ENCODE measurements around the gene NXF1. TPM values are rescaled to one million over a fixed set of nuclear protein-coding genes. Genes with fewer than 3 reads are reported as not detected.

The NXF1 gene
- total and polyA plus RNA-seq, 2 of the 13 experiments (the other 11 are each of a cell fraction or from before 2014, with no cell fraction given), result 30.4 to 30.9 TPM

GRCh38 chr11:62841361-62842170 is 36.3 kb upstream of the NXF1 start (continued):
- TF ChIP-seq FOXO4 (CRISPR knock-in tag; conservative IDR thresholded peaks at IDR 0.05), result no peak
- TF ChIP-seq MEF2D (CRISPR knock-in tag; IDR thresholded peaks at IDR 0.05), result peak; percentile 88
- TF ChIP-seq ZFYVE20 (CRISPR knock-in tag; IDR thresholded peaks at IDR 0.05; ENCODE audit: borderline replicate concordance, low read depth), result peak; percentile 51; the same call in 1 of the 2 replicates
- no peak for TF ChIP-seq ZNF138 (CRISPR knock-in tag; IDR thresholded peaks at IDR 0.05; ENCODE audit: low read depth)
- no peak; the same call in 1 of the 2 replicates for TF ChIP-seq ZNF556 (CRISPR knock-in tag; IDR thresholded peaks at IDR 0.05; ENCODE audit: borderline replicate concordance)
- TF ChIP-seq ZNF619 (CRISPR knock-in tag; IDR thresholded peaks at IDR 0.05), result no peak
- TF ChIP-seq ZNF337 (CRISPR knock-in tag; IDR thresholded peaks at IDR 0.05; ENCODE audit: borderline replicate concordance, low read depth), result peak; percentile 75; the same call in 1 of the 2 replicates
- no peak for TF ChIP-seq SP1 (IDR thresholded peaks at IDR 0.05)
- TF ChIP-seq SP1 (CRISPR knock-in tag; IDR thresholded peaks at IDR 0.05), result peak; percentile 76; the same call in 1 of the 2 replicates
- TF ChIP-seq FOXP4 (CRISPR knock-in tag; IDR thresholded peaks at IDR 0.05), result peak; percentile 75
- peak; percentile 82; the same call in 1 of the 2 replicates for TF ChIP-seq TBP (CRISPR knock-in tag; IDR thresholded peaks at IDR 0.05)
- TF ChIP-seq HOXA9 (CRISPR knock-in tag; IDR thresholded peaks at IDR 0.05; ENCODE audit: borderline replicate concordance), result peak; percentile 96
- peak; percentile 64; the same call in 1 of the 2 replicates for TF ChIP-seq CHD2 (IDR thresholded peaks at IDR 0.05; ENCODE audit: low read depth, low read length)
- 0 out of 2 replicates have a peak, but pooled peaks have one; percentile 58 for TF ChIP-seq CENPT (CRISPR knock-in tag; IDR thresholded peaks at IDR 0.05; ENCODE audit: low read depth)
- peak; percentile 82 for TF ChIP-seq RAD21 (CRISPR knock-in tag; IDR thresholded peaks at IDR 0.05)
- TF ChIP-seq, protein P1, sequence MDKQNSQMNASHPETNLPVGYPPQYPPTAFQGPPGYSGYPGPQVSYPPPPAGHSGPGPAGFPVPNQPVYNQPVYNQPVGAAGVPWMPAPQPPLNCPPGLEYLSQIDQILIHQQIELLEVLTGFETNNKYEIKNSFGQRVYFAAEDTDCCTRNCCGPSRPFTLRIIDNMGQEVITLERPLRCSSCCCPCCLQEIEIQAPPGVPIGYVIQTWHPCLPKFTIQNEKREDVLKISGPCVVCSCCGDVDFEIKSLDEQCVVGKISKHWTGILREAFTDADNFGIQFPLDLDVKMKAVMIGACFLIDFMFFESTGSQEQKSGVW (CRISPR knock-in tag; IDR thresholded peaks at IDR 0.05; ENCODE audit: borderline replicate concordance), result no peak
- peak; percentile 91; the same call in 1 of the 2 replicates for TF ChIP-seq ZNF326 (CRISPR knock-in tag; IDR thresholded peaks at IDR 0.05; ENCODE audit: borderline replicate concordance)
- TF ChIP-seq SCMH1 (CRISPR knock-in tag; IDR thresholded peaks at IDR 0.05; ENCODE audit: borderline replicate concordance), result no peak
- no peak for TF ChIP-seq USF2 (IDR thresholded peaks at IDR 0.05; ENCODE audit: low read depth, low read length)
- TF ChIP-seq USF2 (CRISPR knock-in tag; IDR thresholded peaks at IDR 0.05; ENCODE audit: borderline replicate concordance), result peak; percentile 34; the same call in 1 of the 2 replicates
- TF ChIP-seq CREB3 (CRISPR knock-in tag; IDR thresholded peaks at IDR 0.05), result no peak; the same call in 1 of the 2 replicates
